Glutamatergic neuron (in vitro differentiated cells): Measurements from ENCODE around the gene CCDC152. TPM values are rescaled to one million over a fixed set of nuclear protein-coding genes. Genes with fewer than 3 reads are reported as not detected.

Experiments
- DNase-seq: peaks from one replicate; pipeline ENCODE4 v3.0.0; 2022
- H3K27ac Mint-ChIP-seq: one replicate; pipeline ENCODE4 v1.8.0; 2020; ENCODE audit warnings: mild to moderate bottlenecking, mixed read lengths, inconsistent platforms; ENCODE audit not compliant: unreplicated experiment
- H3K27me3 Mint-ChIP-seq: one replicate; pipeline ENCODE4 v1.8.0; 2020; ENCODE audit warnings: mild to moderate bottlenecking, moderate library complexity, mixed read lengths, inconsistent platforms; ENCODE audit not compliant: unreplicated experiment
- H3K36me3 Mint-ChIP-seq: one replicate; pipeline ENCODE4 v1.8.0; 2020; ENCODE audit warnings: mild to moderate bottlenecking, mixed read lengths, inconsistent platforms; ENCODE audit not compliant: unreplicated experiment
- H3K4me1 Mint-ChIP-seq: one replicate; pipeline ENCODE4 v1.8.0; 2020; ENCODE audit warnings: mild to moderate bottlenecking, low read depth, mixed read lengths, inconsistent platforms; ENCODE audit not compliant: unreplicated experiment
- H3K4me3 Mint-ChIP-seq: one replicate; pipeline ENCODE4 v1.8.0; 2020; ENCODE audit warnings: mild to moderate bottlenecking, mixed read lengths, inconsistent platforms; ENCODE audit not compliant: unreplicated experiment
- H3K9me3 Mint-ChIP-seq: one replicate; pipeline ENCODE4 v1.8.0; 2020; ENCODE audit warnings: mild to moderate bottlenecking, moderate library complexity, mixed read lengths, inconsistent platforms; ENCODE audit not compliant: unreplicated experiment
- total RNA-seq: library from RNA; stranded (reverse); fragmentation: NEBNext Ultra II Directional; extraction: Animal tissue kit (Norgen Biotek cat#: 25700); gene quantifications from one replicate; pipeline ENCODE4 v1.2.1, GENCODE V29; 2021; ENCODE audit not compliant: unreplicated experiment
- TF ChIP-seq, protein P1 (sequence below): fragments of 200-600 bp; sonication (generic); IDR thresholded peaks from one replicate; pipeline ENCODE4 v1.5.0; 2021; ENCODE audit not compliant: partially characterized antibody, unreplicated experiment

The CCDC152 gene
- total RNA-seq, 1 donor from 2014 or later: 13.4 TPM

DNA sequence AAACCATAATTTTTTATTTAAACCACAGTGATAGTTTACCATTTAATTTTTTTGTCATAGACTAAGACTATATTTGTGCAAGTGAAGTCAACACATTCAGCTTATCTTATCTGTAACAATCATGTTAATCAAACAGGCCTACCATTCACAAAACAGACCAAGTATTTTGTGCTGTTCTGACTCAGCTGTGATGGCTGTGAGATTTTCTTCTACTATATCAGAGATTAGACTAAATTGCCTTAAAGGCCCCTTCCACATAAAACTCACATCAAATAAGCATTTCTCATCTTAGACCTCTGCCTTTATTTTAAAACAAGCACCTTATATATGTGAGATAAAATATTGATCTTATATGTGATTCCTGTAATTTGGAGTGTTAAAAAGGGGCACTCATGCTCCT, 13.4 kb downstream of the CCDC152 start:
- Mint-ChIP-seq H3K4me3 (no peak overlapping the region), H3K27ac (no peak overlapping the region), H3K4me1 (peaks cover 3% of the 10 kb centered on the region), H3K27me3 (no peaks in the 10 kb centered on the region), H3K9me3 (no peaks in the 10 kb centered on the region), H3K36me3 (no peaks in the 10 kb centered on the region)
- no peak for DNase-seq
- TF ChIP-seq, protein P1, sequence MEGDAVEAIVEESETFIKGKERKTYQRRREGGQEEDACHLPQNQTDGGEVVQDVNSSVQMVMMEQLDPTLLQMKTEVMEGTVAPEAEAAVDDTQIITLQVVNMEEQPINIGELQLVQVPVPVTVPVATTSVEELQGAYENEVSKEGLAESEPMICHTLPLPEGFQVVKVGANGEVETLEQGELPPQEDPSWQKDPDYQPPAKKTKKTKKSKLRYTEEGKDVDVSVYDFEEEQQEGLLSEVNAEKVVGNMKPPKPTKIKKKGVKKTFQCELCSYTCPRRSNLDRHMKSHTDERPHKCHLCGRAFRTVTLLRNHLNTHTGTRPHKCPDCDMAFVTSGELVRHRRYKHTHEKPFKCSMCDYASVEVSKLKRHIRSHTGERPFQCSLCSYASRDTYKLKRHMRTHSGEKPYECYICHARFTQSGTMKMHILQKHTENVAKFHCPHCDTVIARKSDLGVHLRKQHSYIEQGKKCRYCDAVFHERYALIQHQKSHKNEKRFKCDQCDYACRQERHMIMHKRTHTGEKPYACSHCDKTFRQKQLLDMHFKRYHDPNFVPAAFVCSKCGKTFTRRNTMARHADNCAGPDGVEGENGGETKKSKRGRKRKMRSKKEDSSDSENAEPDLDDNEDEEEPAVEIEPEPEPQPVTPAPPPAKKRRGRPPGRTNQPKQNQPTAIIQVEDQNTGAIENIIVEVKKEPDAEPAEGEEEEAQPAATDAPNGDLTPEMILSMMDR: no peak

DNA sequence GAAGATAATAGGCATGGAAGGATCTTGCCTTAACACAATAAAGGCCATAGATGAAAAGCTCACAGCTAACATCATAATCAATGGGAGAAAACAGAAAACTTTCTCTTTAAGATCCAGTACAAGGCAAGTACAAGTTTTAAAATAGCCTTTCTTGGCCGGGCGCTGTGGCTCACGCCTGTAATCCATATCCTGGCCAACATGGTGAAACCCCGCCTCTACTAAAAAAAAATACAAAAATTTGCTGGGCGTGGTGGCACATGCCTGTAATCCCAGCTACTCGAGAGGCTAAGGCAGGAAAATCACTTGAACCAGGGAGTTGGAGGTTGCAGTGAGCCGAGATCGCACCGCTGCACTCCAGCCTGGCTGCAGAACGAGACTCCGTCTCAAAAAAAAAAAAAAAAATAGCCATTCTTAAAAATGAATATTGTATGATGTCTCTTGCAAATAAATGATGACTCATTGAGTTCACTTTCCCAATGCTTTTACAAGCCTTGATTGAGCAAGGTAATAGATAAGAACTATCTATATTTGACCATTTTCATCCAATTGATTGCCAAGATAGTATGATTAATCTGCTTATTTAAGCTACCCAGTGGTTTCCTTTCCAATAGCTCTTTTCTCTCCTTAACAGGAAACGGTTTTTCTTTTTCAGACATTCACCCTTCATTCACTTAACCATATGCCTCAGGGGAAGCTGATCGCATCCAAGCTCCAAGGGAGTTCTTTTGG, 15.8 kb downstream of the CCDC152 start:
- DNase-seq: no peak
- Mint-ChIP-seq H3K4me1 (peaks cover 3% of the 10 kb centered on the region), H3K27ac (no peak overlapping the region), H3K36me3 (no peaks in the 10 kb centered on the region), H3K9me3 (no peaks in the 10 kb centered on the region), H3K4me3 (no peak overlapping the region), H3K27me3 (no peaks in the 10 kb centered on the region)
- TF ChIP-seq, protein P1: no peak

DNA sequence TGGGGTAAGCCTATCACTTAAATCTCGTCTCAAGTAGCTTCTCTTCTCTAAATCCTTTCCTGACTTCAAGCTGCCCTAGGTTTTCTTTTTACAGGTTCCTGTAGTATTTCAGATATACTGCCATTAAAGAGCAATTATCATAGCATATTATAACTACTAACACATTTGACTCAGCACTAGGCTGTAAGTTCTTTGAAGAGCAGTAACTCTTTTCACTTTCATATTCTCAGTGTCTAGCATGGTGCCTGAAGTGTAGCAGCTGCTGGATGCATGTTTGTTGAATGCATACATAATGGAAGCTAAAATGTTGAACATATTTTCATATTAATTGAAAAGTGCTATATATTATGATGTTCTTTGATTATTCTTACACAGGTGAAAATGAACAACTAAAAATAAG, 22.5 kb downstream of the CCDC152 start:
- H3K36me3 Mint-ChIP-seq: no peaks in the 10 kb centered on the region
- no peak overlapping the region for H3K4me3 Mint-ChIP-seq
- no peak overlapping the region for H3K27ac Mint-ChIP-seq
- no peak for DNase-seq
- no peaks in the 10 kb centered on the region for H3K27me3 Mint-ChIP-seq
- no peaks in the 10 kb centered on the region for H3K9me3 Mint-ChIP-seq
- TF ChIP-seq, protein P1: no peak
- no peaks in the 10 kb centered on the region for H3K4me1 Mint-ChIP-seq

DNA sequence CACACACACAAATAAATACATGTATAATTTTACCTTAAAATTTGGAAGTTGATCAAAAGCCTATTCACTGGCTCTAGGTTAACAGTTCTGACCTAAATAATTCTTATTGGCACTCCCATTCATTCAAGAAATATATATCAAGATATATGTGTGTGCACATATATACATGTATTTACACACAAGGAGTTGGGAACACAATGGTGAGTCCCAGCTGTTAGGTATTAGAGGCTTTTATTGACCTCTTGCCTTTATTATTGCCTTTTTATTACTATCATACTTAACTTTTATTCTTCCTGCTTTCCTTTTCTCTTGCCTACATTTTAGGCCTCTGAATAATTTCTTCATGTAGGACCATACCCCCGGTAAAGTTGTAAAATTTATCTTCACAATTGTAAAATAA, 25.0 kb downstream of the CCDC152 start:
- DNase-seq: no peak
- H3K4me3 Mint-ChIP-seq: no peak overlapping the region
- TF ChIP-seq, protein P1: no peak
- no peaks in the 10 kb centered on the region for H3K27me3 Mint-ChIP-seq
- H3K4me1 Mint-ChIP-seq: no peaks in the 10 kb centered on the region
- no peak overlapping the region for H3K27ac Mint-ChIP-seq
- peaks cover 3% of the 10 kb centered on the region for H3K9me3 Mint-ChIP-seq
- peaks cover 23% of the 10 kb centered on the region for H3K36me3 Mint-ChIP-seq

GRCh38 chr5:42784132-42784531, 27.5 kb downstream of the CCDC152 start:
- no peak overlapping the region for H3K27ac Mint-ChIP-seq
- H3K27me3 Mint-ChIP-seq: no peaks in the 10 kb centered on the region
- H3K4me3 Mint-ChIP-seq: no peak overlapping the region
- TF ChIP-seq, protein P1: no peak
- H3K36me3 Mint-ChIP-seq: peaks cover 41% of the 10 kb centered on the region
- no peaks in the 10 kb centered on the region for H3K4me1 Mint-ChIP-seq
- DNase-seq: no peak
- peaks cover 3% of the 10 kb centered on the region for H3K9me3 Mint-ChIP-seq
